H1 (cell line): ENCODE data around the gene TMEM212. TPM values are rescaled to one million over a fixed set of nuclear protein-coding genes. Genes with fewer than 3 reads are reported as not detected.

Source experiments
- CBX8 ChIP-seq: fragments of 300-800, 300-1000 bp; sonication (generic); IDR thresholded peaks from 2 replicates; pipeline ENCODE4 v1.7.1; 2016; ENCODE audit warnings: low read depth, low read length, borderline replicate concordance
- KDM1A ChIP-seq: fragments of 200-600, 300-600 bp; sonication (generic); IDR thresholded peaks from 2 replicates; pipeline ENCODE4 v1.7.1; 2016; ENCODE audit warnings: mild to moderate bottlenecking, low read length, borderline replicate concordance
- POU5F1 ChIP-seq: IDR thresholded peaks from 2 replicates; pipeline ENCODE4 v1.6.1; 2011; ENCODE audit warnings: low read depth, mild to moderate bottlenecking, low read length, moderate library complexity
- RNF2 ChIP-seq: fragments of 200-900, 300-1000 bp; sonication (generic); IDR thresholded peaks from 2 replicates; pipeline ENCODE4 v1.7.1; 2016; ENCODE audit warnings: borderline replicate concordance, low read depth, mild to moderate bottlenecking, antibody characterized with exemption, low read length; ENCODE audit not compliant: poor library complexity, severe bottlenecking; ENCODE audit errors: missing control alignments
- RXRA ChIP-seq: IDR thresholded peaks from 2 replicates; pipeline ENCODE4 v1.6.1; 2011; ENCODE audit warnings: low read depth, mild to moderate bottlenecking, low read length, moderate library complexity; ENCODE audit not compliant: insufficient read depth
- SP4 ChIP-seq: IDR thresholded peaks from 2 replicates; pipeline ENCODE4 v1.6.1; 2012; ENCODE audit warnings: low read length, inconsistent platforms
- polyA plus RNA-seq, 7 experiments: library from polyadenylated mRNA; depleted of rRNA in 3 of 7; stranded (reverse) in 5 of 7; unstranded in 2 of 7; fragments of >200 nt in 5 of 7; fragments of 200-250 nt in 2 of 7; gene quantifications; 1 replicate in 5 of 7; 2 replicates in 1 of 7; 4 replicates in 1 of 7; pipeline versions ENCODE4 v1.2.1 to v1.2.3, GENCODE V29; 2011 to 2013; ENCODE audit warnings: missing spikeins in 2 of 7, mixed read lengths in 2 of 7
- total RNA-seq: library from RNA; stranded (reverse); fragmentation: NEBNext Ultra II Directional; extraction: Animal tissue kit (Norgen Biotek cat#: 25700); gene quantifications from 2 replicates; pipeline ENCODE4 v1.2.1, GENCODE V29; 2021

The TMEM212 gene
- total and polyA plus RNA-seq, 2 of the 8 experiments (the other 6 are each of a cell fraction or from before 2014, with no cell fraction given): not detected

DNA sequence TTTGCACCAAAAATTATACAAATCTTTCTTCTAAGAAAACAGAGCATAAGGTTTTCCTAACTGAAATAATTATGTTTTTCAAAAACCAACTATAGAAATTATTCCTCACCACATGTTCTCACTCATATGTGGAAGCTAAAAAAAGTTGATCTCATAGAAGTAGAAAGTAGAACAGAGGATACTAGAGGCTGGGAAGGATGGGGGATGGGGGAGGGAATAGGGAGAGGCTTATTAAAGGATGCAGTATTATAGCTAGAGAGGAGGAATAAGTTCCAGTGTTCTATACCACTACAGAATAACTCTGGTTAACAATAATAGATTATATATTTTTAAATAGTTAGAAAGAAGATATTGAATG, 12.7 kb upstream of the TMEM212 start (continued):
- TF ChIP-seq KDM1A (no peak), POU5F1 (no peak), RXRA (no peak), RNF2 (no peak), CBX8 (no peak), SP4 (no peak)
- TF ChIP-seq, all 59 proteins: peak for 0
